Inflammatory macrophage treated with lipopolysaccharide for 4 hours (primary cell): ENCODE measurements around the gene PLEKHA5.
"Not testable (repeated sequence)": the region's sequence is repeated elsewhere in the genome, so short reads cannot be mapped to it uniquely, and the experiment has no call there.

Experiments
- DNase-seq: peaks from one replicate; pipeline ENCODE4 v3.0.0-alpha.2; 2020

The PLEKHA5 gene

GRCh38 chr12:19285793-19286448, 156.4 kb downstream of the PLEKHA5 start:
- DNase-seq: no peak

DNA sequence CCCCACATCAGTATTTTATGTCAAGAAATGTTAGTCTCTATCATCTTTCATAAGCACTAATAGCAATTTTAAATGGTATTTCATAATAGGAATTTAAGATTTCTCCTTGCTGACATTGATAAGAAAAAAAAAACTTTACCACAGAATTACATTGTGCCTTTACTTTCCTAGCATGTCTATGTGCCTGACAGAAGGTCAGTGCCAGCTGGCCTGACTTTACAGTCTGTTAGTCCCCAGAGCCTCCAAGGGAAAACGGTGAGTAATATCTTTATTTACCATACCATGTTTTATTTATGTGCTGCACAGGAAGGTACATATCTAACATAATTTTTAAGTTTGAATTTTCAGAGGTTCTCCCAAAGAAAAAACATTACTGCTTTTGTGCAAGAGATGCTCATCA, 157.8 kb downstream of the PLEKHA5 start:
- DNase-seq: no peak

- no peak for DNase-seq
Observed at GRCh38 chr12:19288161-19288560, 158.6 kb downstream of the PLEKHA5 start.

- DNase-seq: peak; percentile 54
Observed at GRCh38 chr12:19288603-19289244, 159.2 kb downstream of the PLEKHA5 start.

GRCh38 chr12:19298836-19299605, 169.5 kb downstream of the PLEKHA5 start:
- no peak for DNase-seq

DNA sequence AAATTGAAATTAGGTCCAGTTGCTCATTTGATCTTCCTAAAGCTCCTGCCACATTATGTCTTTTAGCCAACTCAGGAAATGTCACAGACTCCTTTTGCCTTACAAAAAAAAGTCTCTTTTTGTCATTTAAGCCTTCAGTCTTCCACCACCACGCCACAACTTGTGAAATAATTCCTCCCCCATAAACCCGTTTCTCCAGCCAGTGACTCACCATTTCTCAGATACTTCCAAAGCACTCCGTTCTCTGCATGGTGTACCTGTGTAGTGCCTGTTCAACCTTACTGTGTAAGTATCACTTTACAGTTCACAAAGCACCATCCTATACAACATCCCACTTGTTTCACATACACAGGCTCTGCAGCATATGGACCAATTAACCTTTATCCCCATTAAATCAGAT, 170.2 kb downstream of the PLEKHA5 start:
- peak; percentile 3 for DNase-seq

DNA sequence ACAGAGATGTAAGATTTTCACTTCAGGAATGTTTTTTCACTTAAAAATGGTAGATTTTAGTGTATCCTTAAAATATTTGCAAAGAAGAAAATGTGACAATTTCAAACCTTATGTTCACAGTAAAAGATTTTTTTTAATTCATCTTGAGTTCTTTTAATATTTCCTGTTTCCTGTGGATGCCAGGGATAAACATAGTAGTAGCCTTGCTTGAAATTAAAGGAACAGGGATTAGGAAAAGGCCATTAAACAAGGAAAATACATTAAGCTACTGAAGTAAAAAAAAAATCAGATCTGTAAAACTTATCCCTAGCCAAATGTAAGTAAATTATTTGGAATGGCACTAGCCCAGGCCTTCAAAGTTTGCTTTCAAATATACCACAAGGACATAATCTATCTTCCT, 171.7 kb downstream of the PLEKHA5 start:
- no peak for DNase-seq

GRCh38 chr12:19301688-19302087, 172.2 kb downstream of the PLEKHA5 start:
- DNase-seq: no peak

- DNase-seq: peak; percentile 38
Observed at GRCh38 chr12:19302100-19302640, 172.6 kb downstream of the PLEKHA5 start.

- no peak for DNase-seq
Observed at GRCh38 chr12:19303496-19303895, 174.0 kb downstream of the PLEKHA5 start.

GRCh38 chr12:19304149-19304750, 174.7 kb downstream of the PLEKHA5 start:
- no peak for DNase-seq

- DNase-seq: not testable (repeated sequence)
Observed at GRCh38 chr12:19305621-19306020, 176.1 kb downstream of the PLEKHA5 start.

- no peak for DNase-seq
Observed at GRCh38 chr12:19306366-19306765, 176.8 kb downstream of the PLEKHA5 start.

DNA sequence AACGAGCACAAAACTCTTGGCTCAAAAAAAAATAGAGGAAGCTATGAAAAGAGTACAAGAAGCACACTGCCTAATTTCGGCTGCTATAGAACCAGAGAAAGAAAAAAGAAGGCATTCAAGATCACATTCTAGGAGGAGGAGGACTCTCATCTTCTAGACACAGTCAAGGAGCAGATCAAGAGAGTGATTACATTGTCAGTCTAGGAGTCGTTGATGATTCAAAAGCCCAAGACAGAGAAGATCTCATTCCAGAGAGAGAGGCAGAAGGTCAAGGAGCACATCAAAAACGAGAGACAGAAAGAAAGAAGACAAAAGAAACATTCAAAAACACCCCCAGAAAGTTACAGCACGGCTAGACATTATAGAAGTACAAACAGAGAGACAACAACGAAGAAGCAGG, 177.9 kb downstream of the PLEKHA5 start:
- no peak for DNase-seq

- no peak for DNase-seq
Observed at GRCh38 chr12:19311165-19311564, 181.6 kb downstream of the PLEKHA5 start.

- no peak for DNase-seq
Observed at GRCh38 chr12:19312637-19313036, 183.1 kb downstream of the PLEKHA5 start.

DNA sequence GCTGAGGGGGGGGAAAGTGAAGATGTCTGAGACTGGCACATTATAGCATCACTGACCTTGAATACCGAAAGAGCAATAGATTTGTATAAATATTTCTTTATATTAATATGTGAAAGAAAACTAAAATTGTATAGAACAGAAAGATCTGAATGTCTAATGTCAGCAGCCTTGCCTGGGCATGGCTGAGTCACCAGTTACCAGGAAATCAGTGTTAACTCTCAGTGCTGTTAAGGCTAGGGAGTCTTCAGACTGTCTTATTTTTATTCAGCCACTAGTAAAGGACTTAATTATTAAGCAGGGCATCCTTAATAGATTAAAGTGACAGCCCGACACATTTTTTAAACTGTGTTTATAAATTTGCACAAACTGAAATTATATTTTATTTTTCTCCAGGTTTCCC, 186.9 kb downstream of the PLEKHA5 start:
- no peak for DNase-seq

GRCh38 chr12:19322376-19322775, 192.8 kb downstream of the PLEKHA5 start:
- no peak for DNase-seq

DNA sequence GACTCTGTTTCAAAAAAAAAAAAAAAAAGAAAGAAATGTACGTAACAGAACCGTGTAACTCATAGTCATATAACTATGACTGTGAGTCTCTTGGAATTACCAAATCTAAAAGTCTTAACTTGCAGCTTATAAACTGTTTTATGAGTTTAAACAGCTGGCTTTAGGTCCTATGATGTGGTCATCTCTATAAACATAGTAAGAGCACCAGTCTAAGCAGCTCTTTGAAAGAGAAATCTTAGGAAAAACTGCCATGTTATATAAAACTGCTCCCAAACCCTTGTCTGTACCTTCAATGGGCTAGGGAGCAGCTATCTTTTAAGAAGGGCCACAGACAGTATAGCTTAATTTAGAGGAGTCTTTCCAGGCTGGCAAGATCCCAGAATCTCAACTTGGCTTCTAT, 194.3 kb downstream of the PLEKHA5 start:
- DNase-seq: no peak

DNA sequence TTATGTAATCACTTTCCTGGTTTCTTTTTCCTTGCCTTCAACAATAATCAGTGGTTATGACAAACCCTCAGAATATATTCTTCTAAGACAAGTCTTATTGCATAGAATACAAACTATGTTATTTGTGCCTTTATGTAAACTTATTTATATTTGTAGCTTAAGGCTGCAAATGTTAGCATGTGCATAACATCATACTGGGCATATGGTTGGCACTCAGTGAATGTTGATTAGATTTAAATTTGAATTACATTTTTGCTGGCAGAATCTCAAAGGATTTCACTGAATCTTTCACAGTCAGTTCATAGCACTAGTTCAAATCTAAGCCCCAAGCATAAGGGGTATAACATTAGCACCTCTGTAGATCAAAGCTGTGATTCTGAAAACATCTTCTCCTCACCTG, 196.6 kb downstream of the PLEKHA5 start:
- DNase-seq: no peak

- DNase-seq: no peak
Observed at GRCh38 chr12:19332196-19332595, 202.7 kb downstream of the PLEKHA5 start.

DNA sequence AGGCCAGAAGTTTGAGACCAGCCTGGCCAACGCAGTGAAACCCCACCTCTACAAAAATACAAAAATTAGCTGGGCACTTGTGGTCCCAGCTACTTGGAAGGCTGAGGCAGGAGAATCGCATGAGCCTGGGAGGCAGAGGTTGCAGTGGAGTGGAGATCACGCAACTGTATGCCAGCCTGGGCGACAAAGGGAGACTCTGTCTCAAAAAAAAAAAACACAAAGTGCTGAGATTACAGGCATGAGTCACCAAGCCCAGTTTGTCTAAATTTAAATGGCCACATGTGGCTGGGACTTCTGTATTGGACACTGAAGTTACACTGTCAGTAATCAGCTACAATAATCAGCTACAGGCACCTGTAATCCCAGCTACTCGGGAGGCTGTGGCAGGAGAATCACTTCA, 208.9 kb downstream of the PLEKHA5 start:
- no peak for DNase-seq

- not testable (repeated sequence) for DNase-seq
Observed at GRCh38 chr12:19350850-19351249, 221.3 kb downstream of the PLEKHA5 start.
